GM23338 (cell line): ENCODE data around the gene CABLES2. TPM values are rescaled to one million over a fixed set of nuclear protein-coding genes. Genes with fewer than 3 reads are reported as not detected.

Experiments used
- ATAC-seq: fragments of 200-7000 bp; cut with Tn5 transposase; 3 replicates; pipeline ENCODE4 v1.9.1; 2020
- DNase-seq: peaks from one replicate; pipeline ENCODE4 v3.0.0-alpha.2; 2015; ENCODE audit warnings: low spot score
- H2AFZ ChIP-seq: fragments of 200-600 bp; sonication (generic); 2 replicates; pipeline ENCODE4 v1.8.0; 2016; ENCODE audit warnings: antibody characterized with exemption, mild to moderate bottlenecking, moderate library complexity
- H3F3A ChIP-seq: fragments of 200-600 bp; sonication (generic); replicated peaks from 2 replicates; pipeline ENCODE4 v1.8.0; 2017; ENCODE audit warnings: antibody characterized with exemption, mixed run types, low read depth
- H3K27ac ChIP-seq: fragments of 200-600 bp; sonication (generic); 2 replicates; pipeline ENCODE4 v1.6.1; 2016; ENCODE audit warnings: low read depth
- H3K27me3 ChIP-seq: fragments of 200-600 bp; sonication (generic); 2 replicates; pipeline ENCODE4 v1.8.0; 2016; ENCODE audit warnings: mild to moderate bottlenecking, mixed run types, moderate library complexity; ENCODE audit not compliant: insufficient read depth
- H3K36me3 ChIP-seq: fragments of 200-600 bp; sonication (generic); 2 replicates; pipeline ENCODE4 v1.8.0; 2016; ENCODE audit warnings: mild to moderate bottlenecking; ENCODE audit not compliant: insufficient read depth
- H3K4me1 ChIP-seq: fragments of 200-600 bp; sonication (generic); 2 replicates; pipeline ENCODE4 v1.8.0; 2016; ENCODE audit warnings: mild to moderate bottlenecking, moderate library complexity; ENCODE audit not compliant: insufficient read depth
- H3K4me2 ChIP-seq: fragments of 200-600 bp; sonication (generic); 2 replicates; pipeline ENCODE4 v1.7.1; 2017; ENCODE audit warnings: mixed run types
- H3K4me3 ChIP-seq: fragments of 200-600 bp; sonication (generic); 2 replicates; pipeline ENCODE4 v1.6.1; 2016; ENCODE audit warnings: mixed run types
- H3K79me2 ChIP-seq: fragments of 200-600 bp; sonication (generic); replicated peaks from 2 replicates; pipeline ENCODE4 v1.8.0; 2017; ENCODE audit warnings: mild to moderate bottlenecking; ENCODE audit not compliant: insufficient read depth
- H3K9me2 ChIP-seq: fragments of 200-600 bp; sonication (generic); 2 replicates; pipeline ENCODE4 v1.8.0; 2017; ENCODE audit not compliant: insufficient read depth
- H4K20me1 ChIP-seq: fragments of 200-600 bp; sonication (generic); replicated peaks from 2 replicates; pipeline ENCODE4 v1.8.0; 2017; ENCODE audit warnings: mild to moderate bottlenecking; ENCODE audit not compliant: insufficient read depth
- H3K27ac Mint-ChIP-seq: 2 replicates; pipeline ENCODE4 v1.8.0; 2020; ENCODE audit warnings: inconsistent platforms, mild to moderate bottlenecking, moderate library complexity, mixed read lengths
- H3K27me3 Mint-ChIP-seq: 3 replicates; pipeline ENCODE4 v1.8.0; 2022; ENCODE audit warnings: low read depth, mild to moderate bottlenecking, moderate library complexity, mixed read lengths, inconsistent platforms; ENCODE audit not compliant: insufficient read depth, poor library complexity
- H3K36me3 Mint-ChIP-seq: 3 replicates; pipeline ENCODE4 v1.8.0; 2021; ENCODE audit warnings: low read depth, mild to moderate bottlenecking, inconsistent platforms, moderate library complexity, mixed read lengths
- H3K4me1 Mint-ChIP-seq: 3 replicates; pipeline ENCODE4 v1.8.0; 2020; ENCODE audit warnings: mild to moderate bottlenecking, inconsistent platforms, mixed read lengths
- H3K4me3 Mint-ChIP-seq: 3 replicates; pipeline ENCODE4 v1.8.0; 2021; ENCODE audit warnings: moderate library complexity, mild to moderate bottlenecking, inconsistent platforms, mixed read lengths
- H3K9me3 Mint-ChIP-seq: 3 replicates; pipeline ENCODE4 v1.8.0; 2020; ENCODE audit warnings: moderate library complexity, mild to moderate bottlenecking, inconsistent platforms, mixed read lengths
- CREB1 ChIP-seq: fragments of 250-450 bp; sonication (Bioruptor Pico); IDR thresholded peaks from 2 replicates; pipeline ENCODE4 v1.5.0; 2020; ENCODE audit warnings: low read depth, mild to moderate bottlenecking, moderate library complexity
- CTCF ChIP-seq, 2 experiments: fragments of 200-600 bp in 1 of 2; sonication (generic) in 1 of 2; conservative IDR thresholded peaks; 2 replicates each; pipeline versions ENCODE4 v1.5.1 to v1.6.1; 2016 to 2017; ENCODE audit warnings: antibody characterized with exemption in 2 of 2, low read depth in 2 of 2, mild to moderate bottlenecking in 2 of 2, moderate library complexity in 1 of 2
- EZH2 ChIP-seq: fragments of 200-600 bp; sonication (generic); IDR thresholded peaks from one replicate; pipeline ENCODE4 v1.8.0; 2017; ENCODE audit warnings: antibody characterized with exemption, mild to moderate bottlenecking, low read depth; ENCODE audit not compliant: unreplicated experiment
- EZH2phosphoT487 ChIP-seq: fragments of 200-600 bp; sonication (generic); IDR thresholded peaks from one replicate; pipeline ENCODE4 v1.8.1; 2018; ENCODE audit warnings: antibody characterized with exemption; ENCODE audit not compliant: unreplicated experiment
- JUNB ChIP-seq: IDR thresholded peaks from one replicate; pipeline ENCODE4 v1.6.1; 2016; ENCODE audit warnings: antibody characterized with exemption; ENCODE audit not compliant: unreplicated experiment
- NANOG ChIP-seq: IDR thresholded peaks from 2 replicates; pipeline ENCODE4 v1.6.1; 2016; ENCODE audit warnings: antibody characterized with exemption, borderline replicate concordance
- POLR2AphosphoS5 ChIP-seq: IDR thresholded peaks from 2 replicates; pipeline ENCODE4 v1.6.1; 2016; ENCODE audit warnings: antibody characterized with exemption, low read depth
- REST ChIP-seq: IDR thresholded peaks from one replicate; pipeline ENCODE4 v1.6.1; 2018; ENCODE audit warnings: antibody characterized with exemption; ENCODE audit not compliant: unreplicated experiment
- STAT1 ChIP-seq: IDR thresholded peaks from one replicate; pipeline ENCODE4 v1.6.1; 2016; ENCODE audit warnings: antibody characterized with exemption; ENCODE audit not compliant: unreplicated experiment
- ZNF114 ChIP-seq: fragments of 250-450 bp; sonication (Bioruptor Pico); IDR thresholded peaks from 2 replicates; pipeline ENCODE4 v1.5.0; 2020; ENCODE audit warnings: mild to moderate bottlenecking, moderate library complexity
- ZNF331 ChIP-seq: fragments of 250-450 bp; sonication (Bioruptor Pico); IDR thresholded peaks from 2 replicates; pipeline ENCODE4 v1.5.0; 2020; ENCODE audit warnings: low read depth, mild to moderate bottlenecking, moderate library complexity
- ZNF462 ChIP-seq: fragments of 250-450 bp; sonication (Bioruptor Pico); IDR thresholded peaks from 2 replicates; pipeline ENCODE4 v1.5.0; 2020; ENCODE audit warnings: mild to moderate bottlenecking, moderate library complexity
- polyA plus RNA-seq: library from polyadenylated mRNA; unstranded; fragments of >200 nt; fragmentation: Nextera tagmentation; extraction: Ambion mirVana; gene quantifications from 2 replicates; pipeline ENCODE4 v1.2.1, GENCODE V29; 2016
- total RNA-seq: library from RNA; depleted of rRNA; stranded (reverse); fragments of >200 nt; shearing (Covaris generic); gene quantifications from 2 replicates; pipeline ENCODE4 v1.2.3, GENCODE V29; 2014

Gene CABLES2
- total and polyA plus RNA-seq, 2 experiments from 2014 or later, result 4.3 to 12.7 TPM

GRCh38 chr20:62357681-62358080 lies 49.4 kb downstream of the CABLES2 start:
- Histone ChIP-seq H3K4me1 (peaks cover 40% of the 10 kb centered on the region), H3K9me2 (no peaks in the 10 kb centered on the region), H3K79me2 (peaks cover 76% of the 10 kb centered on the region), H3K4me2 (no peak overlapping the region), H3K27me3 (no peaks in the 10 kb centered on the region), H2AFZ (no peak overlapping the region), H3K27ac (peak overlapping the region; percentile 69), H3K36me3 (no peaks in the 10 kb centered on the region; the same call in 1 of the 2 replicates), H4K20me1 (peaks cover 12% of the 10 kb centered on the region), H3F3A (peaks cover 7% of the 10 kb centered on the region), H3K4me3 (no peak overlapping the region)
- ATAC-seq (no peak), DNase-seq (no peak)
- Mint-ChIP-seq H3K9me3 (no peaks in the 10 kb centered on the region), H3K4me3 (no peak overlapping the region), H3K27ac (no peak overlapping the region), H3K36me3 (peaks cover 3% of the 10 kb centered on the region; the same call in 1 of the 3 replicates), H3K4me1 (peaks cover 29% of the 10 kb centered on the region), H3K27me3 (peaks cover 7% of the 10 kb centered on the region)
- TF ChIP-seq ZNF114 (CRISPR knock-in tag), result no peak
- TF ChIP-seq EZH2phosphoT487, result no peak
- no peak for TF ChIP-seq JUNB
- TF ChIP-seq POLR2AphosphoS5, result no peak
- TF ChIP-seq ZNF462, result no peak
- no peak for TF ChIP-seq STAT1
- no peak for TF ChIP-seq NANOG
- no peak for TF ChIP-seq REST
- no peak for TF ChIP-seq CREB1 (CRISPR knock-in tag)
- TF ChIP-seq EZH2, result no peak
- no peak for TF ChIP-seq CTCF (conservative IDR thresholded peaks at IDR 0.05; ENCODE audit: low read depth in 2 of 2)
- TF ChIP-seq ZNF331 (CRISPR knock-in tag), result no peak
